NB4 (cell line): ENCODE measurements around the gene ZNF770.

Source experiments
- CTCF ChIP-seq: IDR thresholded peaks from one replicate; pipeline ENCODE4 v1.5.1; 2012; ENCODE audit warnings: low read depth, low read length
- POLR2A ChIP-seq: IDR thresholded peaks from 2 replicates; pipeline ENCODE4 v1.6.1; 2011; ENCODE audit warnings: mild to moderate bottlenecking; ENCODE audit not compliant: insufficient read length; ENCODE audit errors: extremely low read depth

- TF ChIP-seq POLR2A: no peak
- TF ChIP-seq CTCF: no peak
Observed at GRCh38 chr15:34953851-34954250, 34.2 kb downstream of the ZNF770 start.
